ENCODE results near the gene PYROXD2.

PYROXD2 gene

DNA sequence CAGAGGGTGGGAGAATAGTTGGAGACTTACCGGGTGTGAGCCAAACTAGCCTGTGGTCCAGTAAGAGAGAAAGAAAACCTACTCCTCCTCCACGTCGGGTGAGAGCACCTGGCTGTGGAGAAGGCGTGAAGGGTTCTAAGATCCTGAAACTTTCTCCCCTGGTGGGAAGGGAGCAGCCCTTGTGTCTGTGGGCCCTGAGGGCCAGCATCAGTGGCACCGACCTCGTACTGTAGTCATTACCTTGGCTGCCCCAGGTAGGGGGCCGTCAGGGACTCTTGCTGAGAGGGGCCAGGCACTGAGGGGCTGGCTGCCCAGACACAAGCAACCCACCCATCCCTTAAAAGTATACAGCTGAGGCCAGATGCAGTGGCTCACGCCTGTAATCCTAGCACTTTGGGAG, 77.5 kb downstream of the PYROXD2 start:
- TF ChIP-seq CREB1 (IDR thresholded peaks at IDR 0.05; ENCODE audit: low read depth) (no peak), YY1 (IDR thresholded peaks at IDR 0.05; ENCODE audit: low read depth) (no peak), FOXM1 (IDR thresholded peaks at IDR 0.05; ENCODE audit: borderline replicate concordance, low read depth) (no peak), RAD21 (IDR thresholded peaks at IDR 0.05; ENCODE audit: low read depth) (no peak), EP300 (IDR thresholded peaks at IDR 0.05; ENCODE audit: borderline replicate concordance) (no peak), TAF1 (IDR thresholded peaks at IDR 0.05; ENCODE audit: low read depth) (no peak), TEAD4 (IDR thresholded peaks at IDR 0.05) (no peak), EGR1 (IDR thresholded peaks at IDR 0.05) (no peak), ZBTB7A (IDR thresholded peaks at IDR 0.05; ENCODE audit: low read depth) (no peak), NFIC (IDR thresholded peaks at IDR 0.05) (no peak), TCF12 (IDR thresholded peaks at IDR 0.05; ENCODE audit: low read depth) (no peak), CEBPB (IDR thresholded peaks at IDR 0.05) (no peak)
- TF ChIP-seq, protein P1, sequence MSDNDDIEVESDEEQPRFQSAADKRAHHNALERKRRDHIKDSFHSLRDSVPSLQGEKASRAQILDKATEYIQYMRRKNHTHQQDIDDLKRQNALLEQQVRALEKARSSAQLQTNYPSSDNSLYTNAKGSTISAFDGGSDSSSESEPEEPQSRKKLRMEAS (IDR thresholded peaks at IDR 0.05) = no peak
- TF ChIP-seq, protein P2, sequence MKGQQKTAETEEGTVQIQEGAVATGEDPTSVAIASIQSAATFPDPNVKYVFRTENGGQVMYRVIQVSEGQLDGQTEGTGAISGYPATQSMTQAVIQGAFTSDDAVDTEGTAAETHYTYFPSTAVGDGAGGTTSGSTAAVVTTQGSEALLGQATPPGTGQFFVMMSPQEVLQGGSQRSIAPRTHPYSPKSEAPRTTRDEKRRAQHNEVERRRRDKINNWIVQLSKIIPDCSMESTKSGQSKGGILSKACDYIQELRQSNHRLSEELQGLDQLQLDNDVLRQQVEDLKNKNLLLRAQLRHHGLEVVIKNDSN (IDR thresholded peaks at IDR 0.05) = no peak
- TF ChIP-seq, protein P3, sequence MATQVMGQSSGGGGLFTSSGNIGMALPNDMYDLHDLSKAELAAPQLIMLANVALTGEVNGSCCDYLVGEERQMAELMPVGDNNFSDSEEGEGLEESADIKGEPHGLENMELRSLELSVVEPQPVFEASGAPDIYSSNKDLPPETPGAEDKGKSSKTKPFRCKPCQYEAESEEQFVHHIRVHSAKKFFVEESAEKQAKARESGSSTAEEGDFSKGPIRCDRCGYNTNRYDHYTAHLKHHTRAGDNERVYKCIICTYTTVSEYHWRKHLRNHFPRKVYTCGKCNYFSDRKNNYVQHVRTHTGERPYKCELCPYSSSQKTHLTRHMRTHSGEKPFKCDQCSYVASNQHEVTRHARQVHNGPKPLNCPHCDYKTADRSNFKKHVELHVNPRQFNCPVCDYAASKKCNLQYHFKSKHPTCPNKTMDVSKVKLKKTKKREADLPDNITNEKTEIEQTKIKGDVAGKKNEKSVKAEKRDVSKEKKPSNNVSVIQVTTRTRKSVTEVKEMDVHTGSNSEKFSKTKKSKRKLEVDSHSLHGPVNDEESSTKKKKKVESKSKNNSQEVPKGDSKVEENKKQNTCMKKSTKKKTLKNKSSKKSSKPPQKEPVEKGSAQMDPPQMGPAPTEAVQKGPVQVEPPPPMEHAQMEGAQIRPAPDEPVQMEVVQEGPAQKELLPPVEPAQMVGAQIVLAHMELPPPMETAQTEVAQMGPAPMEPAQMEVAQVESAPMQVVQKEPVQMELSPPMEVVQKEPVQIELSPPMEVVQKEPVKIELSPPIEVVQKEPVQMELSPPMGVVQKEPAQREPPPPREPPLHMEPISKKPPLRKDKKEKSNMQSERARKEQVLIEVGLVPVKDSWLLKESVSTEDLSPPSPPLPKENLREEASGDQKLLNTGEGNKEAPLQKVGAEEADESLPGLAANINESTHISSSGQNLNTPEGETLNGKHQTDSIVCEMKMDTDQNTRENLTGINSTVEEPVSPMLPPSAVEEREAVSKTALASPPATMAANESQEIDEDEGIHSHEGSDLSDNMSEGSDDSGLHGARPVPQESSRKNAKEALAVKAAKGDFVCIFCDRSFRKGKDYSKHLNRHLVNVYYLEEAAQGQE (IDR thresholded peaks at IDR 0.05; ENCODE audit: low read depth) = no peak
